Measurements from ENCODE around the gene CLEC2B.

DNA sequence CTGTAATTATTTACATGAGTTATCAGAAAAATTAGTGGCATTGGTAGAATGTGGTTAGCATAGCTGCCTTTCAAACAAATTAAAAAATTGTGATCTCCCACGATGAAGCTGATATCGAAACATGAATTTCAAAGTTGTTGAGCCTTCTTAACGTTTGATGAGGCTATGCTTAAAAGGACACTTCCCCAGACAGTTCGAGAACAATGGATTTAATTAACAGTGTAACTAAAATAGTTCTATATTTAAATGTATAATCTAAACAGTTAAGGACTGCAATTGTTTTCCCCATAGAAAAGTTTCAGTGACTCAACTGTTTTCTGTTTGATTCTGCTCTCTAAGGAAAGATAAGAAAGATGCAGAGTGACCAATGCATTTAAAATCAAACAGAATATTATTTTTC, 1.6 kb downstream of the CLEC2B start:
- TF ChIP-seq RAD21 (IDR thresholded peaks at IDR 0.05) (no peak), JUND (IDR thresholded peaks at IDR 0.05) (no peak), GABPA (IDR thresholded peaks at IDR 0.05 in 1 of 2, conservative IDR thresholded peaks at IDR 0.05 in 1 of 2) (no peak), TAF1 (conservative IDR thresholded peaks at IDR 0.05) (no peak), YY1 (IDR thresholded peaks at IDR 0.05) (no peak), SP1 (IDR thresholded peaks at IDR 0.05) (no peak), RXRA (IDR thresholded peaks at IDR 0.05) (no peak)
- TF ChIP-seq, protein P1, sequence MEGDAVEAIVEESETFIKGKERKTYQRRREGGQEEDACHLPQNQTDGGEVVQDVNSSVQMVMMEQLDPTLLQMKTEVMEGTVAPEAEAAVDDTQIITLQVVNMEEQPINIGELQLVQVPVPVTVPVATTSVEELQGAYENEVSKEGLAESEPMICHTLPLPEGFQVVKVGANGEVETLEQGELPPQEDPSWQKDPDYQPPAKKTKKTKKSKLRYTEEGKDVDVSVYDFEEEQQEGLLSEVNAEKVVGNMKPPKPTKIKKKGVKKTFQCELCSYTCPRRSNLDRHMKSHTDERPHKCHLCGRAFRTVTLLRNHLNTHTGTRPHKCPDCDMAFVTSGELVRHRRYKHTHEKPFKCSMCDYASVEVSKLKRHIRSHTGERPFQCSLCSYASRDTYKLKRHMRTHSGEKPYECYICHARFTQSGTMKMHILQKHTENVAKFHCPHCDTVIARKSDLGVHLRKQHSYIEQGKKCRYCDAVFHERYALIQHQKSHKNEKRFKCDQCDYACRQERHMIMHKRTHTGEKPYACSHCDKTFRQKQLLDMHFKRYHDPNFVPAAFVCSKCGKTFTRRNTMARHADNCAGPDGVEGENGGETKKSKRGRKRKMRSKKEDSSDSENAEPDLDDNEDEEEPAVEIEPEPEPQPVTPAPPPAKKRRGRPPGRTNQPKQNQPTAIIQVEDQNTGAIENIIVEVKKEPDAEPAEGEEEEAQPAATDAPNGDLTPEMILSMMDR (IDR thresholded peaks at IDR 0.05; ENCODE audit: low read depth, low read length, missing input control): no peak
- TF ChIP-seq, protein P2, sequence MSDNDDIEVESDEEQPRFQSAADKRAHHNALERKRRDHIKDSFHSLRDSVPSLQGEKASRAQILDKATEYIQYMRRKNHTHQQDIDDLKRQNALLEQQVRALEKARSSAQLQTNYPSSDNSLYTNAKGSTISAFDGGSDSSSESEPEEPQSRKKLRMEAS (IDR thresholded peaks at IDR 0.05): no peak
- TF ChIP-seq, protein P3, sequence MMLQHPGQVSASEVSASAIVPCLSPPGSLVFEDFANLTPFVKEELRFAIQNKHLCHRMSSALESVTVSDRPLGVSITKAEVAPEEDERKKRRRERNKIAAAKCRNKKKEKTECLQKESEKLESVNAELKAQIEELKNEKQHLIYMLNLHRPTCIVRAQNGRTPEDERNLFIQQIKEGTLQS (IDR thresholded peaks at IDR 0.05): no peak
- TF ChIP-seq, protein P4, sequence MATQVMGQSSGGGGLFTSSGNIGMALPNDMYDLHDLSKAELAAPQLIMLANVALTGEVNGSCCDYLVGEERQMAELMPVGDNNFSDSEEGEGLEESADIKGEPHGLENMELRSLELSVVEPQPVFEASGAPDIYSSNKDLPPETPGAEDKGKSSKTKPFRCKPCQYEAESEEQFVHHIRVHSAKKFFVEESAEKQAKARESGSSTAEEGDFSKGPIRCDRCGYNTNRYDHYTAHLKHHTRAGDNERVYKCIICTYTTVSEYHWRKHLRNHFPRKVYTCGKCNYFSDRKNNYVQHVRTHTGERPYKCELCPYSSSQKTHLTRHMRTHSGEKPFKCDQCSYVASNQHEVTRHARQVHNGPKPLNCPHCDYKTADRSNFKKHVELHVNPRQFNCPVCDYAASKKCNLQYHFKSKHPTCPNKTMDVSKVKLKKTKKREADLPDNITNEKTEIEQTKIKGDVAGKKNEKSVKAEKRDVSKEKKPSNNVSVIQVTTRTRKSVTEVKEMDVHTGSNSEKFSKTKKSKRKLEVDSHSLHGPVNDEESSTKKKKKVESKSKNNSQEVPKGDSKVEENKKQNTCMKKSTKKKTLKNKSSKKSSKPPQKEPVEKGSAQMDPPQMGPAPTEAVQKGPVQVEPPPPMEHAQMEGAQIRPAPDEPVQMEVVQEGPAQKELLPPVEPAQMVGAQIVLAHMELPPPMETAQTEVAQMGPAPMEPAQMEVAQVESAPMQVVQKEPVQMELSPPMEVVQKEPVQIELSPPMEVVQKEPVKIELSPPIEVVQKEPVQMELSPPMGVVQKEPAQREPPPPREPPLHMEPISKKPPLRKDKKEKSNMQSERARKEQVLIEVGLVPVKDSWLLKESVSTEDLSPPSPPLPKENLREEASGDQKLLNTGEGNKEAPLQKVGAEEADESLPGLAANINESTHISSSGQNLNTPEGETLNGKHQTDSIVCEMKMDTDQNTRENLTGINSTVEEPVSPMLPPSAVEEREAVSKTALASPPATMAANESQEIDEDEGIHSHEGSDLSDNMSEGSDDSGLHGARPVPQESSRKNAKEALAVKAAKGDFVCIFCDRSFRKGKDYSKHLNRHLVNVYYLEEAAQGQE (IDR thresholded peaks at IDR 0.05): no peak
